ENCODE measurements around the gene TRIM69.

DNA sequence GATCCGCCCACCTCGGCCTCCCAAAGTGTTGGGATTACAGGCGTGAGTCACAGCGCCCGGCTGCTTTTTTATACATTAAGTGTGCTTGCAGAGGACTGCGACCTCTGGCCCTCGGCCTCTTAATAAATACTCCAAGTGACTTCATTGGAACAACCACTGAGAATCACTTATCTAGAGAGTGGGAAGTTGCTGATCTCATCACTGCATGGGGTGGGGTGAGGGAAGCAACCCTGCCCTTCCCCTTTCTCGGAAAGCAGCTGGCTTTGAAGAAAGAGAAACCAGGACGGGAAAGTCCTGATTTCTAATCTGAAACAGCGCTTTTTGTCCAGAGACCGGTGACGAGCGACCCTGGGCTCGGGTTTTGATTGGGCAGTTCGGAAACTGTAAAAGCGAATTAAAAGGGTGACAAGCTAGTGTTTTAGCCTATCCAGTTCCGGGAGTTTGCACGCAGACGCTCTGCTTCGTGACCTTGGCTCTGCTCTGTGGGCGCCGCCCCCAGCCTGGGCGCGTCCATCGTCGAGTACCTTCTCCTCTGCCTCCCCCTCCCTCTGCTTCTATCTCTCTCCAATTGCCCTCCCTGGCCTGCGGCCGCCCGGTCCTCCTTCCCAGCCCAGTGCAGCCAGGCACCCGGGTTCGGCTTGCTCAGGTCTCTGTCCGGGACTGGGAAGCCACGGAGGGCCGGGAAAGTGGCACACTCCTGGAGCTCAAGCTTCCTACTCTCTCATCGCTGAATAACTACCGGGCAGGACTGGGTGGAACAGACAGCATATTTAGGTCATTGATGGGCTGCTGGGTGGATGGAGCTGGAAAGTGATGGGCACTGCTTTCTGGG, 7.5 kb upstream of the TRIM69 start:
- TF ChIP-seq CTCF (conservative IDR thresholded peaks at IDR 0.05; ENCODE audit: low read depth, low read length), result no peak
- TF ChIP-seq MAFK (IDR thresholded peaks at IDR 0.05; ENCODE audit: low read depth, low read length), result peak; percentile 74
- TF ChIP-seq, protein P1, sequence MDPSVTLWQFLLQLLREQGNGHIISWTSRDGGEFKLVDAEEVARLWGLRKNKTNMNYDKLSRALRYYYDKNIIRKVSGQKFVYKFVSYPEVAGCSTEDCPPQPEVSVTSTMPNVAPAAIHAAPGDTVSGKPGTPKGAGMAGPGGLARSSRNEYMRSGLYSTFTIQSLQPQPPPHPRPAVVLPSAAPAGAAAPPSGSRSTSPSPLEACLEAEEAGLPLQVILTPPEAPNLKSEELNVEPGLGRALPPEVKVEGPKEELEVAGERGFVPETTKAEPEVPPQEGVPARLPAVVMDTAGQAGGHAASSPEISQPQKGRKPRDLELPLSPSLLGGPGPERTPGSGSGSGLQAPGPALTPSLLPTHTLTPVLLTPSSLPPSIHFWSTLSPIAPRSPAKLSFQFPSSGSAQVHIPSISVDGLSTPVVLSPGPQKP (IDR thresholded peaks at IDR 0.05; ENCODE audit: borderline replicate concordance, low read depth, low read length), result no peak
- TF ChIP-seq FOS (IDR thresholded peaks at IDR 0.05; ENCODE audit: low read depth, low read length), result peak; percentile 70
- TF ChIP-seq CEBPB (IDR thresholded peaks at IDR 0.05; ENCODE audit: low read depth, low read length), result 0 out of 2 replicates have a peak, but pooled peaks have one; percentile 0
- TF ChIP-seq RAD21 (IDR thresholded peaks at IDR 0.05; ENCODE audit: low read length), result no peak
- no peak; the same call in 1 of the 2 replicates for TF ChIP-seq BHLHE40 (IDR thresholded peaks at IDR 0.05; ENCODE audit: low read depth, low read length)
- TF ChIP-seq POLR2A (IDR thresholded peaks at IDR 0.05; ENCODE audit: low read depth, low read length), result peak; percentile 58
- TF ChIP-seq RFX5 (IDR thresholded peaks at IDR 0.05; ENCODE audit: low read depth, low read length), result peak; percentile 100
- TF ChIP-seq MXI1 (IDR thresholded peaks at IDR 0.05; ENCODE audit: borderline replicate concordance, low read depth, low read length), result 0 out of 2 replicates have a peak, but pooled peaks have one; percentile 1
- TF ChIP-seq, protein P2, sequence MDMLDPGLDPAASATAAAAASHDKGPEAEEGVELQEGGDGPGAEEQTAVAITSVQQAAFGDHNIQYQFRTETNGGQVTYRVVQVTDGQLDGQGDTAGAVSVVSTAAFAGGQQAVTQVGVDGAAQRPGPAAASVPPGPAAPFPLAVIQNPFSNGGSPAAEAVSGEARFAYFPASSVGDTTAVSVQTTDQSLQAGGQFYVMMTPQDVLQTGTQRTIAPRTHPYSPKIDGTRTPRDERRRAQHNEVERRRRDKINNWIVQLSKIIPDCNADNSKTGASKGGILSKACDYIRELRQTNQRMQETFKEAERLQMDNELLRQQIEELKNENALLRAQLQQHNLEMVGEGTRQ (IDR thresholded peaks at IDR 0.05; ENCODE audit: low read depth, low read length), result peak; percentile 57; the same call in 1 of the 2 replicates
- no peak for TF ChIP-seq SMC3 (IDR thresholded peaks at IDR 0.05; ENCODE audit: low read depth, low read length)
- peak; percentile 67; the same call in 1 of the 2 replicates for TF ChIP-seq NFE2L2 (IDR thresholded peaks at IDR 0.05; ENCODE audit: low read depth, low read length)
- no peak; the same call in 1 of the 2 replicates for TF ChIP-seq CHD1 (IDR thresholded peaks at IDR 0.05; ENCODE audit: low read depth, low read length)

All from IMR-90 (cell line).